ENCODE results near the gene LRRC59.

The LRRC59 gene

GRCh38 chr17:50372222-50372757, 25.0 kb downstream of the LRRC59 start:
- TF ChIP-seq, protein P1, sequence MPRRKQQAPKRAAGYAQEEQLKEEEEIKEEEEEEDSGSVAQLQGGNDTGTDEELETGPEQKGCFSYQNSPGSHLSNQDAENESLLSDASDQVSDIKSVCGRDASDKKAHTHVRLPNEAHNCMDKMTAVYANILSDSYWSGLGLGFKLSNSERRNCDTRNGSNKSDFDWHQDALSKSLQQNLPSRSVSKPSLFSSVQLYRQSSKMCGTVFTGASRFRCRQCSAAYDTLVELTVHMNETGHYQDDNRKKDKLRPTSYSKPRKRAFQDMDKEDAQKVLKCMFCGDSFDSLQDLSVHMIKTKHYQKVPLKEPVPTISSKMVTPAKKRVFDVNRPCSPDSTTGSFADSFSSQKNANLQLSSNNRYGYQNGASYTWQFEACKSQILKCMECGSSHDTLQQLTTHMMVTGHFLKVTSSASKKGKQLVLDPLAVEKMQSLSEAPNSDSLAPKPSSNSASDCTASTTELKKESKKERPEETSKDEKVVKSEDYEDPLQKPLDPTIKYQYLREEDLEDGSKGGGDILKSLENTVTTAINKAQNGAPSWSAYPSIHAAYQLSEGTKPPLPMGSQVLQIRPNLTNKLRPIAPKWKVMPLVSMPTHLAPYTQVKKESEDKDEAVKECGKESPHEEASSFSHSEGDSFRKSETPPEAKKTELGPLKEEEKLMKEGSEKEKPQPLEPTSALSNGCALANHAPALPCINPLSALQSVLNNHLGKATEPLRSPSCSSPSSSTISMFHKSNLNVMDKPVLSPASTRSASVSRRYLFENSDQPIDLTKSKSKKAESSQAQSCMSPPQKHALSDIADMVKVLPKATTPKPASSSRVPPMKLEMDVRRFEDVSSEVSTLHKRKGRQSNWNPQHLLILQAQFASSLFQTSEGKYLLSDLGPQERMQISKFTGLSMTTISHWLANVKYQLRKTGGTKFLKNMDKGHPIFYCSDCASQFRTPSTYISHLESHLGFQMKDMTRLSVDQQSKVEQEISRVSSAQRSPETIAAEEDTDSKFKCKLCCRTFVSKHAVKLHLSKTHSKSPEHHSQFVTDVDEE (CRISPR knock-in tag; IDR thresholded peaks at IDR 0.05) = no peak
- TF ChIP-seq PPARA (CRISPR knock-in tag; IDR thresholded peaks at IDR 0.05; ENCODE audit: borderline replicate concordance) (no peak), OSR1 (CRISPR knock-in tag; IDR thresholded peaks at IDR 0.05) (no peak), CSDC2 (CRISPR knock-in tag; IDR thresholded peaks at IDR 0.05) (no peak), ZC3H10 (CRISPR knock-in tag; IDR thresholded peaks at IDR 0.05) (no peak), TCF4 (CRISPR knock-in tag; IDR thresholded peaks at IDR 0.05; ENCODE audit: borderline replicate concordance) (no peak), ZNF8 (CRISPR knock-in tag; IDR thresholded peaks at IDR 0.05) (no peak), ESRRG (CRISPR knock-in tag; IDR thresholded peaks at IDR 0.05) (no peak), ZFP30 (CRISPR knock-in tag; IDR thresholded peaks at IDR 0.05) (no peak)
- TF ChIP-seq, protein P2, sequence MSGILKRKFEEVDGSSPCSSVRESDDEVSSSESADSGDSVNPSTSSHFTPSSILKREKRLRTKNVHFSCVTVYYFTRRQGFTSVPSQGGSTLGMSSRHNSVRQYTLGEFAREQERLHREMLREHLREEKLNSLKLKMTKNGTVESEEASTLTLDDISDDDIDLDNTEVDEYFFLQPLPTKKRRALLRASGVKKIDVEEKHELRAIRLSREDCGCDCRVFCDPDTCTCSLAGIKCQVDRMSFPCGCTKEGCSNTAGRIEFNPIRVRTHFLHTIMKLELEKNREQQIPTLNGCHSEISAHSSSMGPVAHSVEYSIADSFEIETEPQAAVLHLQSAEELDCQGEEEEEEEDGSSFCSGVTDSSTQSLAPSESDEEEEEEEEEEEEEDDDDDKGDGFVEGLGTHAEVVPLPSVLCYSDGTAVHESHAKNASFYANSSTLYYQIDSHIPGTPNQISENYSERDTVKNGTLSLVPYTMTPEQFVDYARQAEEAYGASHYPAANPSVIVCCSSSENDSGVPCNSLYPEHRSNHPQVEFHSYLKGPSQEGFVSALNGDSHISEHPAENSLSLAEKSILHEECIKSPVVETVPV (CRISPR knock-in tag; IDR thresholded peaks at IDR 0.05) = no peak
- TF ChIP-seq, protein P3, sequence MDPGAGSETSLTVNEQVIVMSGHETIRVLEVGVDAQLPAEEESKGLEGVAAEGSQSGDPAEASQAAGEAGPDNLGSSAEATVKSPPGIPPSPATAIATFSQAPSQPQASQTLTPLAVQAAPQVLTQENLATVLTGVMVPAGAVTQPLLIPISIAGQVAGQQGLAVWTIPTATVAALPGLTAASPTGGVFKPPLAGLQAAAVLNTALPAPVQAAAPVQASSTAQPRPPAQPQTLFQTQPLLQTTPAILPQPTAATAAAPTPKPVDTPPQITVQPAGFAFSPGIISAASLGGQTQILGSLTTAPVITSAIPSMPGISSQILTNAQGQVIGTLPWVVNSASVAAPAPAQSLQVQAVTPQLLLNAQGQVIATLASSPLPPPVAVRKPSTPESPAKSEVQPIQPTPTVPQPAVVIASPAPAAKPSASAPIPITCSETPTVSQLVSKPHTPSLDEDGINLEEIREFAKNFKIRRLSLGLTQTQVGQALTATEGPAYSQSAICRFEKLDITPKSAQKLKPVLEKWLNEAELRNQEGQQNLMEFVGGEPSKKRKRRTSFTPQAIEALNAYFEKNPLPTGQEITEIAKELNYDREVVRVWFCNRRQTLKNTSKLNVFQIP (CRISPR knock-in tag; IDR thresholded peaks at IDR 0.05; ENCODE audit: borderline replicate concordance, low read depth) = no peak
- peak; percentile 10 for ATAC-seq

DNA sequence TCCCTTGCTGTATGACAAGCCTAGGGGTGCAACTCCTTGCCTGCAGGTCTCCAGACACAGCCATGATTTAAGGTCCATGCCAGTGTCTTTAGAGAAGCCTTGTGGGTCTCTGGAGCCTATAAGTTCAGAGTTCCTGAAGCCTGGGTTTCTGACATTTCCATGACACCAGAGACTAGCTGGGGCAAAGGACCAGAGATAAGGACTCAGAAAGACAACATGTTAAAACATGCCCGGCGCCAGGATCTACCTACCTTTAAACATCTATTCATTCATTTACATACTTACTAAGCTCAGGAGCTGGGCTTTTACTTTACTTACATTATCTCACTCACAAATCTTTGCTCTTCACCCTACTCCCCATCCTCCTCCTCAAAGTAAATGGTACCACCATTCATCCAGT, 25.8 kb downstream of the LRRC59 start:
- TF ChIP-seq ZFP30 (CRISPR knock-in tag; IDR thresholded peaks at IDR 0.05) (no peak), ARNTL (CRISPR knock-in tag; IDR thresholded peaks at IDR 0.05; ENCODE audit: borderline replicate concordance, low read depth) (no peak), BACH2 (CRISPR knock-in tag; IDR thresholded peaks at IDR 0.05; ENCODE audit: borderline replicate concordance) (no peak)
- TF ChIP-seq, protein P1 (CRISPR knock-in tag; IDR thresholded peaks at IDR 0.05) = no peak
- no peak for ATAC-seq

- no peak for ATAC-seq
- TF ChIP-seq ISL1 (CRISPR knock-in tag; IDR thresholded peaks at IDR 0.05) (no peak), ZNF565 (CRISPR knock-in tag; conservative IDR thresholded peaks at IDR 0.05; ENCODE audit: low read depth) (no peak), TOX (CRISPR knock-in tag; IDR thresholded peaks at IDR 0.05; ENCODE audit: borderline replicate concordance) (no peak), ZNF8 (CRISPR knock-in tag; IDR thresholded peaks at IDR 0.05) (no peak), BACH2 (CRISPR knock-in tag; IDR thresholded peaks at IDR 0.05; ENCODE audit: borderline replicate concordance) (no peak), RARB (CRISPR knock-in tag; IDR thresholded peaks at IDR 0.05) (no peak), PATZ1 (CRISPR knock-in tag; IDR thresholded peaks at IDR 0.05; ENCODE audit: borderline replicate concordance) (no peak), TCF4 (CRISPR knock-in tag; IDR thresholded peaks at IDR 0.05; ENCODE audit: borderline replicate concordance) (no peak), SNAI2 (CRISPR knock-in tag; IDR thresholded peaks at IDR 0.05) (no peak)
- TF ChIP-seq, protein P4, sequence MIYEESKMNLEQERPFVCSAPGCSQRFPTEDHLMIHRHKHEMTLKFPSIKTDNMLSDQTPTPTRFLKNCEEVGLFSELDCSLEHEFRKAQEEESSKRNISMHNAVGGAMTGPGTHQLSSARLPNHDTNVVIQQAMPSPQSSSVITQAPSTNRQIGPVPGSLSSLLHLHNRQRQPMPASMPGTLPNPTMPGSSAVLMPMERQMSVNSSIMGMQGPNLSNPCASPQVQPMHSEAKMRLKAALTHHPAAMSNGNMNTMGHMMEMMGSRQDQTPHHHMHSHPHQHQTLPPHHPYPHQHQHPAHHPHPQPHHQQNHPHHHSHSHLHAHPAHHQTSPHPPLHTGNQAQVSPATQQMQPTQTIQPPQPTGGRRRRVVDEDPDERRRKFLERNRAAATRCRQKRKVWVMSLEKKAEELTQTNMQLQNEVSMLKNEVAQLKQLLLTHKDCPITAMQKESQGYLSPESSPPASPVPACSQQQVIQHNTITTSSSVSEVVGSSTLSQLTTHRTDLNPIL (CRISPR knock-in tag; IDR thresholded peaks at IDR 0.05; ENCODE audit: low read depth) = no peak
- TF ChIP-seq, protein P1 (CRISPR knock-in tag; IDR thresholded peaks at IDR 0.05) = no peak
Measured at GRCh38 chr17:50370052-50370451, 27.3 kb downstream of the LRRC59 start.
